ENCODE data around the gene FTCD.

DNA sequence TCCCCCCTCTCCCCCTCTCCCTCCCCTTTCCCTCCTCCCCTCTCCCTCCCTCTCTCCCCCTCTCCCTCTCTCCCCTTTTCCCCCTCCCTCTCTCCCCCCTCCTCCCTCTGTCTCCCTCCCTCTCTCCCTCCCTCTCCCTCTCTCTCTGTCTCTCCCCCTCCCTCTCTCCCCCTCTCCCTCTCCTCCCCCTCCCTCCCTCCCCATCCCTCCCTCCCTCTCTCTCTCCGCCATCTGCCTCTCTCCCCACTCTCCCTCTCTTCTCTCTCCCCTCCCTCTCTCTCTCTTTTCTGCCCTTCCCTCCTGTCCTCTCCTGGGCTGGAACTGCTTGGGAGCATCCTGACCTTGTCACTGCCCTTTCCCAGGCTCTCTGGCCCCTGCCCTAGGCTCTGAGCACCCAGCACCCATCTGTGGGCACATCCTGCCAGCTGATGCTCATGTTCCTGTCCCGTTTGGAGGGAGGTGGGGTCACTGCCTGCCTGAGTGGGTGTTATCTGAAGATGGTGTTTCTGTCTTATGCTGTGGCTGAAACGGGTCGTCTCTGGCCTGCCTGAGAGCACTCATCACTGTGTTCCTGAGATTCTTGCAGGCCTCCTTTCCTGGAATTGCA lies 10.8 kb downstream of the FTCD start:
- TF ChIP-seq, protein P1, sequence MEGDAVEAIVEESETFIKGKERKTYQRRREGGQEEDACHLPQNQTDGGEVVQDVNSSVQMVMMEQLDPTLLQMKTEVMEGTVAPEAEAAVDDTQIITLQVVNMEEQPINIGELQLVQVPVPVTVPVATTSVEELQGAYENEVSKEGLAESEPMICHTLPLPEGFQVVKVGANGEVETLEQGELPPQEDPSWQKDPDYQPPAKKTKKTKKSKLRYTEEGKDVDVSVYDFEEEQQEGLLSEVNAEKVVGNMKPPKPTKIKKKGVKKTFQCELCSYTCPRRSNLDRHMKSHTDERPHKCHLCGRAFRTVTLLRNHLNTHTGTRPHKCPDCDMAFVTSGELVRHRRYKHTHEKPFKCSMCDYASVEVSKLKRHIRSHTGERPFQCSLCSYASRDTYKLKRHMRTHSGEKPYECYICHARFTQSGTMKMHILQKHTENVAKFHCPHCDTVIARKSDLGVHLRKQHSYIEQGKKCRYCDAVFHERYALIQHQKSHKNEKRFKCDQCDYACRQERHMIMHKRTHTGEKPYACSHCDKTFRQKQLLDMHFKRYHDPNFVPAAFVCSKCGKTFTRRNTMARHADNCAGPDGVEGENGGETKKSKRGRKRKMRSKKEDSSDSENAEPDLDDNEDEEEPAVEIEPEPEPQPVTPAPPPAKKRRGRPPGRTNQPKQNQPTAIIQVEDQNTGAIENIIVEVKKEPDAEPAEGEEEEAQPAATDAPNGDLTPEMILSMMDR (IDR thresholded peaks at IDR 0.05): no peak
- TF ChIP-seq POLR2A (IDR thresholded peaks at IDR 0.05) (no peak), POLR2AphosphoS5 (IDR thresholded peaks at IDR 0.05; ENCODE audit: insufficient read depth in 1 of 2, low read depth in 1 of 2) (no peak)

All from vagina (tissue), 2 donors.